ENCODE data around the gene TMEM134. TPM values are rescaled to one million over a fixed set of nuclear protein-coding genes. Genes with fewer than 3 reads are reported as not detected.

TMEM134 gene
- total RNA-seq, 2 experiments from 2014 or later: 26.8 to 76.9 TPM

DNA sequence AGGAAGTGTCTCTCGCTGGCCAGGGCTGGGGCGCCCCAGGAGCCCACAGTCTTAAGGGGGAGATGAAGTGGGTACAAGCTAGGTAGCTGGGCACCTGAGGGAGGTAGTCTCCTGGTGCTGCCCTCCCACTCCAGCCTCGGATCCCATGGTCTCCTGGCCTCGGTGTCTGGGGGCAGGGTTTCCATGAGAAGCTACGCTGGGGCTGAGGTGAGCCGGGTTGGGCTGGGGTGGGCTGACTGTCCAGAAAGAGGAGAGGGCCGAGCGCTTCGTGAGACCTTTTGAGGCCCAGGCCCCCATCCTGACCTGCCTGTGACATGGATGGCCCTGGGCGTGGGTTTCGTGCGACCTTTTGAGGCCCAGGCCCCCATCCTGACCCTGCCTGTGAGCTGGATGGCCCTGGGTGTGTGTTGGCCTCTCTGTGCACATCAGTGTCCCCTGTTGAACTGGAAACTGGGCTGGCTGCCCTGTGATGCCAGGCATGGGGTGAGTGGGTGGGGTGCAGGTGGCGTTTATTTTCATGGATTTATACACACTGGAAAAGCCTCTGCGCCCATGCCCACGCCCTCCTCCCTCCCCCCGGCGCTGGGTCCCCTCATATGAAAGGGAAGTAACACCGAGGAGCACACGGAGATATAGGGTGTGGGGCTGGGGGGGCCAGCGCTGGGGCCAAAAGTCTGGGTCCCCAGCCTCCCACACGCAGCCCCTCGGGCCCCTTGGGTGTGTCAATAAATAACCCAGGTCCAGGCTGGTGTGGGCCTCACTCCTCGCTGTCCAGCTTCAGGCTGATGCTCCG, 22.4 kb upstream of the TMEM134 start:
- TF ChIP-seq, protein P1, sequence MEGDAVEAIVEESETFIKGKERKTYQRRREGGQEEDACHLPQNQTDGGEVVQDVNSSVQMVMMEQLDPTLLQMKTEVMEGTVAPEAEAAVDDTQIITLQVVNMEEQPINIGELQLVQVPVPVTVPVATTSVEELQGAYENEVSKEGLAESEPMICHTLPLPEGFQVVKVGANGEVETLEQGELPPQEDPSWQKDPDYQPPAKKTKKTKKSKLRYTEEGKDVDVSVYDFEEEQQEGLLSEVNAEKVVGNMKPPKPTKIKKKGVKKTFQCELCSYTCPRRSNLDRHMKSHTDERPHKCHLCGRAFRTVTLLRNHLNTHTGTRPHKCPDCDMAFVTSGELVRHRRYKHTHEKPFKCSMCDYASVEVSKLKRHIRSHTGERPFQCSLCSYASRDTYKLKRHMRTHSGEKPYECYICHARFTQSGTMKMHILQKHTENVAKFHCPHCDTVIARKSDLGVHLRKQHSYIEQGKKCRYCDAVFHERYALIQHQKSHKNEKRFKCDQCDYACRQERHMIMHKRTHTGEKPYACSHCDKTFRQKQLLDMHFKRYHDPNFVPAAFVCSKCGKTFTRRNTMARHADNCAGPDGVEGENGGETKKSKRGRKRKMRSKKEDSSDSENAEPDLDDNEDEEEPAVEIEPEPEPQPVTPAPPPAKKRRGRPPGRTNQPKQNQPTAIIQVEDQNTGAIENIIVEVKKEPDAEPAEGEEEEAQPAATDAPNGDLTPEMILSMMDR (conservative IDR thresholded peaks at IDR 0.05; ENCODE audit: low read length): no peak
- no peak for TF ChIP-seq EZH2phosphoT487 (IDR thresholded peaks at IDR 0.05; ENCODE audit: borderline replicate concordance, low read depth, low read length)
- Histone ChIP-seq H3K4me3 (ENCODE audit: low read depth, low read length, poor library complexity, severe bottlenecking) (no peak overlapping the region), H3K79me2 (ENCODE audit: insufficient read depth, low read depth, low read length) (peaks cover 5% of the 10 kb centered on the region; the same call in 1 of the 2 replicates), H3K9me3 (ENCODE audit: low read length) (no peaks in the 10 kb centered on the region), H4K20me1 (ENCODE audit: insufficient read depth, low read length) (no peaks in the 10 kb centered on the region), H3K27ac (ENCODE audit: low read depth, low read length, poor library complexity, severe bottlenecking) (no peak overlapping the region), H3K9me2 (ENCODE audit: insufficient read depth, low read length) (no peaks in the 10 kb centered on the region), H3K4me2 (ENCODE audit: low read length) (no peak overlapping the region), H3K36me3 (ENCODE audit: insufficient read depth, low read length) (peaks cover 68% of the 10 kb centered on the region), H2AFZ (ENCODE audit: low read length) (no peak overlapping the region), H3K4me1 (ENCODE audit: insufficient read depth, low read length, poor library complexity, severe bottlenecking) (peaks cover 6% of the 10 kb centered on the region)
- CTCF ChIA-PET (ENCODE audit: unreplicated experiment): no interaction called here
- no TSS peak for BruUV-seq (replicated peaks)
- intact Hi-C loops (cut with micrococcal nuclease; ENCODE audit: unreplicated experiment): no loop called here
- POLR2A ChIA-PET: no interaction called here
- no peak for DNase-seq (ENCODE audit: low spot score)

DNA sequence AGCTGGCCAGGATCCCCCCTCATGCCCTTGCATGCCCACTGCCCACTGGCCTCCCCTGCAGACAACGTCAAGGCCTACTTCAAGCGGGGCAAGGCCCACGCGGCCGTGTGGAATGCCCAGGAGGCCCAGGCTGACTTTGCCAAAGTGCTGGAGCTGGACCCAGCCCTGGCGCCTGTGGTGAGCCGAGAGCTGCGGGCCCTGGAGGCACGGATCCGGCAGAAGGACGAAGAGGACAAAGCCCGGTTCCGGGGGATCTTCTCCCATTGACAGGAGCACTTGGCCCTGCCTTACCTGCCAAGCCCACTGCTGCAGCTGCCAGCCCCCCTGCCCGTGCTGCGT, 21.6 kb upstream of the TMEM134 start:
- BruUV-seq (replicated peaks): no TSS peak
- ChIA-PET POLR2A (no interaction called here), CTCF (ENCODE audit: unreplicated experiment) (no interaction called here)

More for the DNA sequence above, 21.6 kb upstream of the TMEM134 start:
- no peak overlapping the region for H3K4me2 ChIP-seq (ENCODE audit: low read length)
- H3K9me2 ChIP-seq (ENCODE audit: insufficient read depth, low read length): no peaks in the 10 kb centered on the region
- intact Hi-C loops (cut with micrococcal nuclease; ENCODE audit: unreplicated experiment): no loop called here
- no peak overlapping the region for H3K27ac ChIP-seq (ENCODE audit: low read depth, low read length, poor library complexity, severe bottlenecking)
- H3K79me2 ChIP-seq (ENCODE audit: insufficient read depth, low read depth, low read length): peaks cover 8% of the 10 kb centered on the region; the same call in 1 of the 2 replicates
- peaks cover 13% of the 10 kb centered on the region for H3K4me1 ChIP-seq (ENCODE audit: insufficient read depth, low read length, poor library complexity, severe bottlenecking)
- no peak overlapping the region for H2AFZ ChIP-seq (ENCODE audit: low read length)
- H4K20me1 ChIP-seq (ENCODE audit: insufficient read depth, low read length): no peaks in the 10 kb centered on the region
- TF ChIP-seq, protein P1 (conservative IDR thresholded peaks at IDR 0.05; ENCODE audit: low read length): no peak
- TF ChIP-seq EZH2phosphoT487 (IDR thresholded peaks at IDR 0.05; ENCODE audit: borderline replicate concordance, low read depth, low read length): no peak
- DNase-seq (ENCODE audit: low spot score): no peak
- peaks cover 68% of the 10 kb centered on the region for H3K36me3 ChIP-seq (ENCODE audit: insufficient read depth, low read length)
- no peak overlapping the region for H3K4me3 ChIP-seq (ENCODE audit: low read depth, low read length, poor library complexity, severe bottlenecking)
- no peaks in the 10 kb centered on the region for H3K9me3 ChIP-seq (ENCODE audit: low read length)

All from OCI-LY7 (cell line).